Suprapubic skin (tissue), 3 donors: ENCODE measurements around the gene PSENEN.

Experiments used
- CTCF ChIP-seq, 2 donors: fragments of 200-600 bp in 1 of 2; fragments of 450-650 bp in 1 of 2; sonication (generic) in 1 of 2; IDR thresholded peaks; one replicate each; pipeline ENCODE4 v1.5.1; 2016 to 2019; ENCODE audit warnings: antibody characterized with exemption in 2 of 2, mild to moderate bottlenecking in 1 of 2, moderate library complexity in 1 of 2
- EP300 ChIP-seq: sonication (generic); formaldehyde crosslinking; IDR thresholded peaks from one replicate; pipeline ENCODE4 v1.6.1; 2017; ENCODE audit warnings: antibody characterized with exemption

- TF ChIP-seq EP300 = no peak
- TF ChIP-seq CTCF (IDR thresholded peaks at IDR 0.05) = no peak
Observed at GRCh38 chr19:35715981-35716800, 29.3 kb upstream of the PSENEN start.
